Measurements from ENCODE around the gene AMOT.

DNA sequence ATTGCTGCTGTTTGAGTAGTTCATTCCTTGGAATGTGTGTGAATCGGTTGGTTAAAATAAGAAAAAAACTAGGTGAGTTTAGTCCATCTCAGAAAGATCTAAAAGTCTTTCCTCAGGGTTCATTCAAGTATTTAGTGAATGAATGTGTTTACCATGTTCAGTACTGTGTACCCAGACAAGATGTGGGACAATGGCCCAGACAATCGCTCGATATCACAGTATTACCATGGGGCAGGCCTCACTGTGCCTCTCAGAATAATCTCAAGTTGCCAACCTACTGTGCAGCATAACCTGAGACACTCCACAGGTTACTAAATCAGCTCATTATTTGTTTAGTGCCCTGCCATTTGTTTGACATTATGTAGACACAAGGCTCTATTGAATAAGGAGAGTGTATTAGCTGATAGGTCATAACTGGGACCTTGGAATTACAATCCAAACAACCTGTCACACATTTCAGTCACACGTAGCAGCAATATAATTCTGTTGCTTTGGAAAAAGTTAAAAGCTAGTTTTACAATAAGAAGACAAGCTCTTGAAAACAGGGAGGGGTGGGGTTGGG is 24.9 kb upstream of the AMOT start:
- TF ChIP-seq, protein P1, sequence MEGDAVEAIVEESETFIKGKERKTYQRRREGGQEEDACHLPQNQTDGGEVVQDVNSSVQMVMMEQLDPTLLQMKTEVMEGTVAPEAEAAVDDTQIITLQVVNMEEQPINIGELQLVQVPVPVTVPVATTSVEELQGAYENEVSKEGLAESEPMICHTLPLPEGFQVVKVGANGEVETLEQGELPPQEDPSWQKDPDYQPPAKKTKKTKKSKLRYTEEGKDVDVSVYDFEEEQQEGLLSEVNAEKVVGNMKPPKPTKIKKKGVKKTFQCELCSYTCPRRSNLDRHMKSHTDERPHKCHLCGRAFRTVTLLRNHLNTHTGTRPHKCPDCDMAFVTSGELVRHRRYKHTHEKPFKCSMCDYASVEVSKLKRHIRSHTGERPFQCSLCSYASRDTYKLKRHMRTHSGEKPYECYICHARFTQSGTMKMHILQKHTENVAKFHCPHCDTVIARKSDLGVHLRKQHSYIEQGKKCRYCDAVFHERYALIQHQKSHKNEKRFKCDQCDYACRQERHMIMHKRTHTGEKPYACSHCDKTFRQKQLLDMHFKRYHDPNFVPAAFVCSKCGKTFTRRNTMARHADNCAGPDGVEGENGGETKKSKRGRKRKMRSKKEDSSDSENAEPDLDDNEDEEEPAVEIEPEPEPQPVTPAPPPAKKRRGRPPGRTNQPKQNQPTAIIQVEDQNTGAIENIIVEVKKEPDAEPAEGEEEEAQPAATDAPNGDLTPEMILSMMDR (conservative IDR thresholded peaks at IDR 0.05; ENCODE audit: low read length) = no peak
- TF ChIP-seq EZH2phosphoT487 (IDR thresholded peaks at IDR 0.05; ENCODE audit: borderline replicate concordance, low read depth, low read length) = no peak

All from OCI-LY7 (cell line).